Central memory CD4-positive, alpha-beta T cell (primary cell): Measurements from ENCODE around the gene NPIPA1.
A peak's percentile ranks its signal among the peaks of the same experiment; 100 is the strongest.
"Not testable (repeated sequence)": the region's sequence is repeated elsewhere in the genome, so short reads cannot be mapped to it uniquely, and the experiment has no call there.

ENCODE experiments used
- DNase-seq: peaks from one replicate; pipeline ENCODE4 v3.0.0; 2022
- total RNA-seq, 3 experiments: gene quantifications; one replicate each; lab custom pipeline; 2026; lab: John Stamatoyannopoulos, UW

Gene NPIPA1
- total RNA-seq = 6.6 to 9.5 (median 7.6) reads per million in 3 experiments

DNA sequence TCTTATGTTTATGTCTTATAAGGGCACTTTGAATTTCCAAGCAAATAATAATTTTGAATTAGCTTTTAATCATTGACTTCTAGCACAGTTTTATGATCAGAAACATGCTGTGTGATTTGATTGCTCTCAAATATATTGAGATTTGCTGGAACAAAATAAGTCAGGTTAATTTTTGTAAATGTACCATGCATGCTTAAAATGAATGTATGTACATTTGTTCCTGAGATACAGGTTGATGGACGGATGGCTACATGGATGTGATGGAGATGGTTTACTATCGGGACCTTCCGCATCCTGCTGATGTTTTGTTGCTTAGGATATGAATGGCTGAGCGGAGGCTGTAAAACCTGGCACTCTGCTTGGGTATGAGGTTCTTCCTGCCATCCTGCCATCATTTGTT is at the start of gene NPIPA1:
Gene NPIPA1, plus strand, starts transcription at position 301 of the 400 bp plus-strand sequence. Its CDS starts 0 bp downstream, at position 301.
- DNase-seq = not testable (repeated sequence)

DNA sequence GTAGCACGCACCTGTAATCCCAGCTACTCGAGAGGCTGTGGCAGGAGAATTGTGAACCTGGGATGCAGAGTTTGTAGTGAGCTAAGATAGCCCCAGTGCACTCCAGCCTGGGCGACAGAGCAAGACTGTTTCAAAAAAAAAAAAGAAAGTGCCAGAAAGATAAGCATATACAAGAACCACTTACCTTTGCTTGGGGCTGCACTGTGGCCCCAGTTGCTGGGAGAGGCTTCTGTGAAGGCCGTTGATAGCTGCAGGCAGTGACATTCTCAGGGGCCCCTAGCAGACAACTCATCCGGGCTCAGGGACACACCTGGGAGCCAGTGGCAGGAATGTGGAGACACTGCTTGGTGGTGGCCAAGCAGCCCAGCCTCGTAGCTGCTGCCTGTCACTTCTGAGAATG is 45.1 kb upstream of the NPIPA1 start:
- DNase-seq = not testable (repeated sequence)

DNA sequence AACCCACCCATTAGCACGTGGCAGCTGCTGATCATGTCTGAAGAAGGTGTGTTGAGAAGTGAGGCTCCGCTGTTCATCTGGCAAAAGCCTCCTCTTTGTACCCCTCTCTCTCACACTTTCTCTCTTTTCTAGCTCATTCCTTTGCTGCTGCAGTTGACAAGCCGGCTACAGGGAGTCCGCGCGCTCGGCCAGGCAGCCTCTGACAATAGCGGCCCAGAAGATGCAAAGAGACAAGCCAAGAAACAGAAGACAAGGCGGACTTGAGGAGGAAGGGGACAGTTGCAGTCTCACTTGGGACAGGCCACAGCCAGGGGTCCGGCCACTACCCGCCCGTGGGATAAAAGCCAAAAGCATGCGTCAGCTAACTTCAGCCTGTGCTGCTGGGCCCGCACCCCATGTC is 41.9 kb upstream of the NPIPA1 start:
- not testable (repeated sequence) for DNase-seq

DNA sequence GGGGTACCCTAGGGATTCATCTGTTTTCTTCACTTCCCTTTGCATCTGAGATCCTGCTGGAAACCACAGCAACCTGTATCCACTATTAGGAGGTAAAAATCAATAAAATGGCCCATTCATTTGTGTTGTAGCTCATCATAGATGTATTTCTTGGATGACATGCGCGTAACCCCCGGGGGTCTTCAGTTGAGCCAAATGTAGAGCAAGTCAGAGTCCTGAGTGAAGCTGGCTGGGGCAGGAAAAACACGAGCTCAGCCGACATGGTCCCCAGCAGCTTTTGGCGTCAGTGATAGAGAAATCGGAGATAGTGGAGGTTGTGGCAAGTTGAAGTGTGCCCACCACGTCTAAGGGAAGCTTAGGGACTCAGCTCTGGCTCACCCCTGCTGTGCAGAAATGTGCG is 41.2 kb upstream of the NPIPA1 start:
- not testable (repeated sequence) for DNase-seq

DNA sequence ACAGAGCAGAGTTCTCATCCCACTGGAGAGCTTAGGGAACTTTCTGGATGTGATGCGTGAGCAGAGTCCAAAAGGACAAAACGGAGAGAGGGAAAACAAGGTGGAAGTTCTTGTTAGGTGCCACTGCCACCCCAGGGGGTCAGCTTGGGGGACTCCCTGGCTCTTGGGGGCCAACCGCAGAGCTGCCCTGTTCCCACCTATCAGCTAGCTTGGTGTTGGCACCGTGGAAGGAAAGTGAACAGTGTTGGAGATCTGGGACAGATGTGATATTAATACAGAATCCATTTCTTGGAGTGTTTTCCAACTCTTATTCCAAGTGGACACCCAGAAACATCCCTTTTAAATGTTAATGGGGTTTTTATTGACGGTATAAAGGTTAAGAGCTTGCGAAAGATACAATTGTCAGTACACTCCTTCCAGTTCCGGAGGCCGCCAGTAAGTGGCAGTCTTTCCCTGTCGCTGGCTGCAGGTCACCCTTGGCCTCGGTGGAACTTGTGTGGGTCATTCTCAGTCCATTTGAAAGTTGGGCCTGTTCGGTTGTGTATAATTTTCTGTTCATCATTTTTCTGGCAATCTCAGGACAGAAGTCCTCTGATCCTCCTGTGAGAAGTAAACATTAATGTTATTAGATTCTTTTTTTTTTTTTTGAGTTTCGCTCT is 40.1 kb upstream of the NPIPA1 start:
- not testable (repeated sequence) for DNase-seq

DNA sequence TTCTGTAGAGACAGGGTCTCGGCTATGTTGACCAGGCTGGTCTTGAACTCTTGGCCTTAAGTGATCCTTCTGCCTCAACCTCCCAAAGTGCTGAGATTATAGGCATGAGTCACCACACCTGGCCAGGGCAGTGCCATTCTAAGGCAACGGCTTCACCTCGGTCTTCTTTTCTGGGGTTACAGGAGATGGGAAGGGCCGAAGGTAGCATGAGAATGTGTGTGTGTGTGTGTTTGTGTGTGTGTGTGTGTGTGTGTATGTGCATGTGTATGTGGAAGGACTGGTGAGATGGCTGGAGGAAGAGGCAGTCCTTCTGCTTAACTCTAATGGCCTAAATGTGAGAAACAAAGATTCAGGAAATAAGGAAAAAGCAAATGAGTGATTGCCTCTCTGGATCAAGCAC is 39.1 kb upstream of the NPIPA1 start:
- DNase-seq = not testable (repeated sequence)

DNA sequence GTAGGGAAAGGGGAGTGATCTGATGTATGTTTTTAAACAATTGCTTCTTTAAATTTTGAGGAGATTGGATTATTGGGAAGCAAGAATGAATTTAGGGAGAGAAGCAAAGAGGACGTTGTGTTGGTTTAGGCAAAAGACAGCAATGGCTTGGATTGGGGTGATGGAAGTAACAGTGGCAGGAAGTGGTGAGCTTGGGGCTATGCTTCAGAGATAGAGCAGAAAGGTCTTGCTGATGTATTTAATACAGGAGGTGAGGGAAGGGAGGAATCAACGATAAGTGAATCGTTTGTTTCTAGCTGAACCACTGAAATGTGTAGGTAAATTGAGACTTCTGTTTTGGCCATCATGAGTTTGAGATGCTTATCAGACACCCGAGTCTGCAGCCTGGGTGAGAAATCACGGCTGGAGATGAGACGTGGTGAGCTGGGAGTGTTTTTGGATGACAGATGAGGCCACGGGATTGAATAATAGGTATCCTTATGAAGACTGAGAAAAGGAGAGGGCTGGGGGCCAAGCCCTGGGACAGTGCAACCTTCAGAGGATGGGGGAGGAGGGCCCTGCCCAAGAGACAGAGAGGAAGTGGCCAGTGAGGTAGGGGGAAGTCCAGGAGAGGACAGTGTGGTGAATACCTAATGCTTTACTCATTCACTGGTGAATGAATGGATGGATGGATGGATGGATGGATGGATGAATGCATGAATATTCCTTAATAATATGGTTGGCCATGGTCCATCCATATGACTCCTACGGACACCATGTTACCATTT is 33.9 kb upstream of the NPIPA1 start:
- not testable (repeated sequence) for DNase-seq

DNA sequence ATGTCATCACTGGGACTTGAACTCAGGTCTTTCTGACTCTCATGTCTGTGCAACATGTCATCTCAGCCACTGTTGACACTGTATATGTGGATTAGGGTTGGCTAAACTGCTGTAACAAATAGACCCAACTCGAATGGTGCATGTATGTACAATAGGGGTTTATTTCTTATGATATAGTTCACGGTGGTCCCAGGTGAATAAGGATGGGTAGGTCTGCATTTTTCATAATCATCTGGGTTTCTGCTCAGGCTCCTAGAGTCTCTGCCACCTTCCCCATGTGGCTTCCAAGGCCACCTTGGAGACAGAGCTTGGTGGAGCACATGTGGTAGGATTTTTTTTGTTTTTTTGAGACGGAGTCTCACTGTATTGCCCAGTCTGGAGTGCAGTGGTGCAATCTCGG is 27.5 kb upstream of the NPIPA1 start:
- DNase-seq = not testable (repeated sequence)

DNA sequence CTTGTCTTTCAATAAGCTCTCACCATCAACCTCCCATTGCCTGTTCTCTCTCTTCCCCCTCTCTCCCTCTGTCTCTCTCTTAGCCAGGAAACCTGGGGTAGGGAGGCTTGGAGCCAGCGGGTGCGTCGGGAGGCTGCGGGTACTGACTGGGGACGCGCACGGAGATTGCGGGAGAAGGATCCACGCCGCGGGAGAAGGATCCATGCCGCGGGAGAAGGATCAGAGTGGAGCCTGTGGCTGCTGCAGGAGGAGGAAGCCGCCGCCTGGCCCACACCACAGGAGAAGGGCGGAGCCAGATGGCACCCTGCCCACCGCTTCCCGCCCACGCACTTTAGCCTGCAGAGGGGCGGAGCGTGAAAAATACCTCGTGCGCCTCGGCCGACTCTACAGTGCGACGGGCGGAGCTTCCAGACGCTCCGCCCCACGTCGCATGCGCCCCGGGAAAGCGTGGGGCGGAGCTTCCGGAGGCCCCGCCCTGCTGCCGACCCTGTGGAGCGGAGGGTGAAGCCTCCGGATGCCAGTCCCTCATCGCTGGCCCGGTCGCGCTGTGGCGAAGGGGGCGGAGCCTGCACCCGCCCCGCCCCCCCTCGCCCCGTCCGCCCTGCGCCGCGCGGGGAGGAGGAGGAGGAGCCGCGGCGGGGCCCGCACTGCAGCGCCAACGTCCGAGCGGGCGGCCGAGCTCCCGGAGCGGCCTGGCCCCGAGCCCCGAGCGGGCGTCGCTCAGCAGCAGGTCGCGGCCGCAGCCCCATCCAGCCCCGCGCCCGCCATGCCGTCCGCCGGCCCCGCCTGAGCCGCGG is 26.2 kb upstream of the NPIPA1 start:
- not testable (repeated sequence) for DNase-seq

DNA sequence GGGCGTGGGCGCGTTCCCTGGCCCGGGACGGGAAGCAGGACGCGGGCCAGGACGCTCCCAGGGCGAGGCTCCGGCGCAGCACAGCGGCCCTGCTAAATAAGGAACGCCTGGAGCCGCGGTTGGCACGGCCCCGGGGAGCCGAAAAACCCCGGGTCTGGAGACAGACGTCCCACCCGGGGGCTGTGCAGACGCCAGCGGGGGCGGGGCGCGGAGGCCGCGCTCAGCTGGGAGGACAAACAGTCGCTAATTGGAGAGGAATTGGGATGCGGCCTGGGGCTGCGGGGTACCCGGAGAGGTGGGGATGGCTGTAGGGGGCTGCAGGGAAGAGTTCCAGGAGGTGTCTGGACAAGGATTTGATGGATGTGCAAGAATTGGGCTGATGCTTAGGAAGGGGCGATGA is 25.3 kb upstream of the NPIPA1 start:
- peak; percentile 20 for DNase-seq

DNA sequence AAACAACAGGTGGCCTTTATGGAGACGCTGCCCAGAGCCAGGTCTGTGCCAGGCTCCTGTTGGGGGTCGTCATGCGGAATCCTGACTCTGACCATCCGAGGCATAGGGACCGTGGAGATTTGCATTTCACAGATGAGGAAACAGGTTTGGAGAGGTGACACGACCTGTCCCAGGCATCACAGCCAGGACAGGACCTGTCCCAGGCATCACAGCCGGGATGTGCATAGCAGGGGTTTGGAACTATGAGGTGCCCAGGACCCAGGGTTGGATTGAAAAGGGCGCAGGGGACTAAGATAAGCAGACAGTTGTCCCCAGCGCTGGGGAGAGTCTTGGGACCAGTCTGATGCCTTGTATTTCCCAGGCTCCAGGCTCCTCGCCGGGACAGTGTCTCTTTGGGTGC is 24.7 kb upstream of the NPIPA1 start:
- not testable (repeated sequence) for DNase-seq

DNA sequence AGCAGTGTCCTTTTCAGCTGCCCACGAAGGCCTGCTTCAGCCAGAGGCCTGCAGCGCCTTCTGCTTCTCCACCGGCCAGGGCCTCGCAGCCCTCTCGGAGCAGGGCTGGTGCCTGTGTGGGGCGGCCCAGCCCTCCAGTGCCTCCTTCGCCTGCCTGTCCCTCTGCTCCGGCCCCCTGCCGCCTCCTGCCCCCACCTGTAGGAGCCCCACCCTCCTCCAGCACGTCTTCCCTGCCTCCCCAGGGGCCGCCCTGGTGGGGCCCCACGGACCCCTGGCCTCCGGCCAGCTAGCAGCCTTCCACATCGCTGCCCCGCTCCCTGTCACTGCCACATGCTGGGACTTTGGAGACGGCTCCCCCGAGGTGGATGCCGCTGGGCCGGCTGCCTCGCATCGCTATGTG is 18.7 kb upstream of the NPIPA1 start:
- DNase-seq = not testable (repeated sequence)

DNA sequence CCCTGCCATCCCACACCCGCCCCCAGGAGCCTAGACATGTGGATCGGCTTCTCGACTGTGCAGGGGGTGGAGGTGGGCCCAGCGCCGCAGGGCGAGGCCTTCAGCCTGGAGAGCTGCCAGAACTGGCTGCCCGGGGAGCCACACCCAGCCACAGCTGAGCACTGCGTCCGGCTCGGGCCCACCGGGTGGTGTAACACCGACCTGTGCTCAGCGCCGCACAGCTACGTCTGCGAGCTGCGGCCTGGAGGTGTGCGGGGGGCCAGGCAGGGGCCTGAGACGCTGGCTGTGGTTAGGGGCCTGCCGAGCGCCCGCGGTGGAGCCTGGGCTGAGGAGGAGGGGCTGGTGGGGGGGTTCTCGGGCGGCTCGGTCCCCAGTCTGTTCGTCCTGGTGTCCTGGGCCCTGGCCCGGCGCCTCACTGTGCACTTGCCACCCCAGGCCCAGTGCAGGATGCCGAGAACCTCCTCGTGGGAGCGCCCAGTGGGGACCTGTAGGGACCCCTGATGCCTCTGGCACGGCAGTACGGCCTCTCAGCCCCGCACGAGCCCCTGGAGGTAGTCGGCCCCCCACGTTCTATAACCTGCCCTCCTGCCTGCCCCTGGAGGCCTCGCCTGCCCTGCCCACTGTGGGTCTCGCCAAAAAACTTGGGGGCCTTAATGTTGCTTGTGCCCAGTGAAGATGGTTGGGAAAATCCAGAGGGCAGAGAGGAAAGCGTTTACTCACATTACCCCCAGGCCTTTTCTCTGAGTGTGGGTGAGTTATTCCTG is 17.2 kb upstream of the NPIPA1 start:
- DNase-seq = not testable (repeated sequence)

DNA sequence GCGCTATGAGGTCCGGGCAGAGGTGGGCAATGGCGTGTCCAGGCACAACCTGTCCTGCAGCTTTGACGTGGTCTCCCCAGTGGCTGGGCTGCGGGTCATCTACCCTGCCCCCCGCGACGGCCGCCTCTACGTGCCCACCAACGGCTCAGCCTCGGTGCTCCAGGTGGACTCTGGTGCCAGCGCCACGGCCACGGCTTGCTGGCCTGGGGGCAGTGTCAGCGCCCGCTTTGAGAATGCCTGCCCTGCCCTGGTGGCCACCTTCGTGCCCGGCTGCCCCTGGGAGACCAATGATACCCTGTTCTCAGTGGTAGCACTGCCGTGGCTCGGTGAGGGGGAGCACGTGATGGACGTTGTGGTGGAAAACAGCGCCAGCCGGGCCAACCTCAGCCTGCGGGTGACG is 15.0 kb upstream of the NPIPA1 start:
- DNase-seq = not testable (repeated sequence)

DNA sequence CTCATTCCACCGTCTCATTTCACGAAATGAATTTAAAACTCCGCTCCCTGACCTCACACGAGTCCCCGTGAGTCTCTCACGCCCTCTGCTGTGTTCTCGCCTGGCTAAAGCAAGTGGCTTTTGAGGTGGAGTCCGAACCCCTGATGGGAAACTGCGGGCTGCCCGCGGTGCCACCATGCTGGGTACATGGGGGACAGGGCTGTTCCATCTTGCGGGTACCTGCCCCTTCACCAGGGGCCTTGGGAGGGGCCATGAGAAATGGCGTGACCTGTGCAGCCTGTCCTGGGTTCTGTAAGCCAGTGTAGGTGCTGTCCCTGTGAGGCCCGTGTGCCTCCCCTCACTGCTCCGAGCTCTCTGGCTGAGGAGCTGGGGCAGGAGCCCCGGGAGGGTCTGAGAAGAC is 14.3 kb upstream of the NPIPA1 start:
- DNase-seq = not testable (repeated sequence)

DNA sequence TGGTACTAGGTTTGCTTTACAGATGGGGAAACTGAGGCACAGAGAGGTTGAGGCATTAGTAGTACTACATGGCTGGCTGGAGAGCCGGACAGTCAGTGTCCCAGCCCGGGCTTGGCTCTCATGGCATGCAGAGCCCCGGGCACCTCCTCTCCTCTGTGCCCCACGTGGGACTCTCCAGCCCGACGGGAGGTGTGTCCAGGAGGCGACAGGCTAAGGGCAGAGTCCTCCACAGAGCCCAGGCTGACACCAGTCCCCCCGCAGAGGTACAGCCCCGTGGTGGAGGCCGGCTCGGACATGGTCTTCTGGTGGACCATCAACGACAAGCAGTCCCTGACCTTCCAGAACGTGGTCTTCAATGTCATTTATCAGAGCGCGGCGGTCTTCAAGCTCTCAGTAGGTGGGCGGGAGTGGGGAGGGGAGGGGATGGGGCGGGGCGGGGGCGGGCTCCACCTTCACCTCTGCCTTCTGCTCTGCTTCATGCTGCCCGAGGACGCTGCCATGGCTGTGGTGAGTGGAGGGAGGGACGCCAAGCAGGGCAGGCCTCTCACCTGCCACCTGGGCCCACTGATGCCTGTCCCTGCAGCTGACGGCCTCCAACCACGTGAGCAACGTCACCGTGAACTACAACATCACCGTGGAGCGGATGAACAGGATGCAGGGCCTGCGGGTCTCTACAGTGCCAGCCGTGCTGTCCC is 13.7 kb upstream of the NPIPA1 start:
- not testable (repeated sequence) for DNase-seq

DNA sequence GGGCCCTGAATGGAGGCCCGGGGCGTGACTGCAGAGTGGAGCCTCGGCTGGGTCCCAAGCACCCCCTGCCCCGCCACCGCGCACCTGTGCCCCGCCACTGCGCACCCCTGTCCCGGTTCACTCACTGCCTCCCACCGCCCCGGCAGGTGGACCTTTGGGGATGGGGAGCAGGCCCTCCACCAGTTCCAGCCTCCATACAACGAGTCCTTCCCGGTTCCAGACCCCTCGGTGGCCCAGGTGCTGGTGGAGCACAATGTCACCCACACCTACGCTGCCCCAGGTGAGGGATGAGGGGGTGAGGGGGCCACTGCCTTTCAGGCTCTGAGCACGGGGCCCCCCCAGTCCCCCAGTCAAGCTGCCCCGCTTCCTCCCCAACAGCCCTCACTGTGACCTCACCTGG is 12.9 kb upstream of the NPIPA1 start:
- not testable (repeated sequence) for DNase-seq

DNA sequence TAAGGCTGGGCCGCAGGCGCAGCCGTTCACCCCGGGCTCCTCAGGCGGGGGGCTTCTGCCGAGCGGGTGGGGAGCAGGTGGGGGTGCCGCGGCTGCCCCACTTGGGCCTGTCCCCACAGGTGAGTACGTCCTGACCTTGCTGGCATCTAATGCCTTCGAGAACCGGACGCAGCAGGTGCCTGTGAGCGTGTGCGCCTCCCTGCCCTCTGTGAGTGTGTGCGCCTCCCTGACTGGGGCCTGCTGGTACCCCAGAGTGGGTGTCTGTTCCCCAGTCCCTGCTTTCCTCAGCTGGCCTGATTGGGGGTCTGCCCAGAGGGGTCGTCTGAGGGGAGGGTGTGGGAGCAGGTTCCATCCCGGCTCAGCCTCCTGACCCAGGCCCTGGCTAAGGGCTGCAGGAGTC is 12.3 kb upstream of the NPIPA1 start:
- not testable (repeated sequence) for DNase-seq

DNA sequence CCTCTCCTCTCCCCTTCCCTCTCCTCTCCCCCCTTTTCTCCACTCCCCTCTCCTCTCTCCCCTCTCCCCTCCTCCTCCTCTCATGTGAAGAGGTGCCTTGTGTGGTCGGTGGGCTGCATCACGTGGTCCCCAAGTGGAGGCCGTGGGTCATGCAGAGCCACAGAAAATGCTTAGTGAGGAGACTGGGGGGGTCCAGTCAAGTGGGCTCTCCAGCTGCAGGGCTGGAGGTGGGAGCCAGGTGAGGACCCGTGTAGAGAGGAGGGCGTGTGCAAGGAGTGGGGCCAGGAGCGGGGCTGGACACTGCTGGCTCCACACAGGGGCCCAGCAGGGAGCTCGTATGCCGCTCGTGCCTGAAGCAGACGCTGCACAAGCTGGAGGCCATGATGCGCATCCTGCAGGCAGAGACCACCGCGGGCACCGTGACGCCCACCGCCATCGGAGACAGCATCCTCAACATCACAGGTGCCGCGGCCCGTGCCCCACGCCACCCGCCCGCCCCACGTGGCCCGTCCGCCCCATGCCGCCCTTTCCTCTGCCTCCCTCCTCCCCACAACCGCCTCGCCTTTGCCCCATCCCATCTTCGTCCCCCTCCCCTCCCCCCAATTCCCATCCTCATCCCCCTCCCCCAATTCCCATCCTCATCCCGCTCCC is 9.1 kb upstream of the NPIPA1 start:
- DNase-seq = not testable (repeated sequence)

DNA sequence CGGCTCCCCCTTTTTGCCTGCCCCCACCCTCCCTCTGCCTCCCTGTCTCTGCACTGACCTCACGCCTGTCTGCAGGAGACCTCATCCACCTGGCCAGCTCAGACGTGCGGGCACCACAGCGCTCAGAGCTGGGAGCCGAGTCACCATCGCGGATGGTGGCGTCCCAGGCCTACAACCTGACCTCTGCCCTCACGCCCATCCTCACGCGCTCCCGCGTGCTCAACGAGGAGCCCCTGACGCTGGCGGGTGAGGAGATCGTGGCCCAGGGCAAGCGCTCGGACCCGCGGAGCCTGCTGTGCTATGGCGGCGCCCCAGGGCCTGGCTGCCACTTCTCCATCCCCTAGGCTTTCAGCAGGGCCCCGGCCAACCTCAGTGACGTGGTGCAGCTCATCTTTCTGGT is 8.1 kb upstream of the NPIPA1 start:
- not testable (repeated sequence) for DNase-seq

DNA sequence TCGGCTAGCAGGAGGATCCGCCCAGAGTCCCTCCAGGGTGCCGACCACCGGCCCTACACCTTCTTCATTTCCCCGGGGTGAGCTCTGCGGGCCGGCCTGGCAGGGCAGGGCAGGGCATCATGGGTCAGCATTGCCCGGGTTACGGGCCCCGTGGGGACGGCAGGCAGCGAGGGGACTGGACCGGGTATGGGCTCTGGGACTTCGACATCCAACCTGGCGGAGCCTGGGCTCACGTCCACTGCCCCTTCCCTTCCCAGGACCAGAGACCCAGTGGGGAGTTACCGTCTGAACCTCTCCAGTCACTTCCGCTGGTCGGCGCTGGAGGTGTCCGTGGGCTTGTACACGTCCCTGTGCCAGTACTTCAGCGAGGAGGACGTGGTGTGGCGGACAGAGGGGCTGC is 7.0 kb upstream of the NPIPA1 start:
- DNase-seq = not testable (repeated sequence)
